ENCODE data around the gene CACNA2D1.
"Not testable (repeated sequence)": the region's sequence is repeated elsewhere in the genome, so short reads cannot be mapped to it uniquely, and the experiment has no call there.

Gene CACNA2D1

GRCh38 chr7:82158327-82158726 is 285.2 kb downstream of the CACNA2D1 start:
- DNase-seq, result no peak

GRCh38 chr7:82156893-82157292 is 286.7 kb downstream of the CACNA2D1 start:
- DNase-seq, result no peak

DNA sequence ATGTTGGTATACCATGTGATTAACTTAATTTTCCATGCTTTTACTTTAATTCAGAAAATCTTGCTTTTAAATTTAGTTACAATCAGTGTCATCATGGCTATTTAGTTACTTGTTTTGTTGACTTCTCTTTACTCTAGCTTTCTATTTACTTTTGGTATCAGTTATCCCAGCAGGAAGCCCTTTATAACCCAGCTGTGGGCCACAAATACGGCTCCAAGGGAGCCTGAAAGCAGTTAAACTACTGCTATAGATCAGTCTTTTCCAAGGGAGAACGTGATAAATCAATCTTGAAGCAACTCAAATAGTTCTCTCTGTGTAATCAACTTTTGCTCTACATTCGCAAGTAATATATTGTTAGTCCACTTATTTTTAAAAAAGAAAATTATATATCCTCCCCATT is 287.4 kb downstream of the CACNA2D1 start:
- no peak for DNase-seq

DNA sequence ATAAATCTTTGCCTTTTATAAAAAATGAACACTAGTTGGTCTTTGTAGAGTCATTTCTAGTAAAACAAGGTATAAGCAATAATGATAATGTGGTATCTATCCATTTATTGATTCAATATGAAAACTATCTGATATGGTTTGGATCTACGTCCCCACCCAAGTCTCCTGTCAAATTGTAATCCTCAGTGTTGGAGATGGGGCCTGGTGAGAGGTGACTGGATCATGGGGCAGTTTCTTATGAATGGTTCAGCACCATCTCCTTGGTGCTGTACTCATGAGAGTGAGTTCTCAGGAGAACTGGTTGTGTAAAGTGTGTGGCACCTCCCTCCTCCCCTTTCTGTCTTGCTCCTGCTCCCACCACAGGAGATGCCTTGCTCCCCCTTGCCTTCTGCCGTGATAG is 288.8 kb downstream of the CACNA2D1 start:
- no peak for DNase-seq

- no peak for DNase-seq
These were observed 289.8 kb downstream of the CACNA2D1 start for GRCh38 chr7:82153776-82154175.

- DNase-seq, result no peak
These were observed 290.7 kb downstream of the CACNA2D1 start for GRCh38 chr7:82152858-82153257.

GRCh38 chr7:82146491-82146890 is 297.1 kb downstream of the CACNA2D1 start:
- DNase-seq, result no peak

GRCh38 chr7:82142263-82142864 is 301.2 kb downstream of the CACNA2D1 start:
- DNase-seq, result no peak

- no peak for DNase-seq
These were observed 302.1 kb downstream of the CACNA2D1 start for GRCh38 chr7:82141427-82141826.

- not testable (repeated sequence) for DNase-seq
These were observed 303.0 kb downstream of the CACNA2D1 start for GRCh38 chr7:82140608-82141007.

DNA sequence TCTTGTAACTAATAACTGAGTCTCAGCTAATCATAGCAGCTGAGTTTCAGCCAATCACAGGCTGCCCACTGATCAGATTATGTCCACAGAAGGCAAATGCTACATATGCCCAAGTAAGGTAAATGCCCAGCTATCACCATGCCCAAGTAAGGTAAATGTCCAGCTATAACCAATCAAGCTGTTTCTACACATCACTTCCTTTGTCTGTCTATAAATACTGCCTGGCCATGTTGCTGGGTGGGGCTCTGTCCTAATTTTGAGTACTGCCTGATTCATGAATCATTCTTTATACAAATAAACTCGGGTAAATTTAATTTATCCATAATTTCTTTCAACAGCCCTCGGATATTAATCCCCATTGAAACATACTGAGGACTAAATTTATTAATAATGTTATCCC is 312.4 kb downstream of the CACNA2D1 start:
- DNase-seq, result no peak

DNA sequence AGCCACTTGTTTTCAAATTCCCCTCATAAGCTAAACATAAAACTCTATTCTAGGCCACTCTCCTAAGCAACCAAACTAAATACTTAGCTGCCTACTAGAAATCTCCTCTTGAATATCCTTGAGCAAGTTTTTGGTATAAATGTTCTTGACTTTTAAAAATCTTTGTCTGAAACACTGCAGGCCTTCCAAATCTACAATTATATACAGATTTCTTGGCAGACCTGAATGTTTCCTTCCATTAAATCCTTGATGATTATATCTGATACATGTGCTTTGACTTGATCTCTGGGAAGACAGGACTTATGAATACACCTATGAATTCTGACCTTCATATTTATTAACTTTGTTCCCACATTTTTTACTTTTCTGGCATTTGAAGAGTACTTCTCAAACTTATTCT is 314.5 kb downstream of the CACNA2D1 start:
- no peak for DNase-seq

GRCh38 chr7:82128546-82128945 is 315.0 kb downstream of the CACNA2D1 start:
- DNase-seq, result no peak

GRCh38 chr7:82126576-82126975 is 317.0 kb downstream of the CACNA2D1 start:
- no peak for DNase-seq

DNA sequence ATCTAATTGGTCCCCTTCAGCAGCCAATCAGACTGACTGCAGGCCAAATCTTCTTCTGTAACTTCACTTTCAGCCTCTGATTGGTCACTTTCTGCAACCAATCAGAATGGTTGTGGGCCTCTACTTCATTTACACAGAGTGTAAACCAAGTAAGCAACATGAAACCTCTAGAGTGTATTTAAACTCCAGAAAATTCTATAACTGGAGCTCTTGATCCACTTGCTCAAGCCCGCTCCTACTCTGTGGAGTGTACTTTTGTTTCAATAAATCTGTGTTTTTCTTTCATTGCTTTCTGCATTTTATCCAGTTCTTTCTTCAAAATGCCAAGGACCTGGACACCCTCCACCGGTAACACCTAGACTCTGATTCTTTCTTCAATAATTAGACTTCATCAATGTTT is 319.1 kb downstream of the CACNA2D1 start:
- no peak for DNase-seq

GRCh38 chr7:82122275-82122674 is 321.3 kb downstream of the CACNA2D1 start:
- no peak for DNase-seq

- DNase-seq, result no peak
These were observed 329.3 kb downstream of the CACNA2D1 start for GRCh38 chr7:82114237-82114636.

- no peak for DNase-seq
These were observed 333.3 kb downstream of the CACNA2D1 start for GRCh38 chr7:82110146-82110840.

DNA sequence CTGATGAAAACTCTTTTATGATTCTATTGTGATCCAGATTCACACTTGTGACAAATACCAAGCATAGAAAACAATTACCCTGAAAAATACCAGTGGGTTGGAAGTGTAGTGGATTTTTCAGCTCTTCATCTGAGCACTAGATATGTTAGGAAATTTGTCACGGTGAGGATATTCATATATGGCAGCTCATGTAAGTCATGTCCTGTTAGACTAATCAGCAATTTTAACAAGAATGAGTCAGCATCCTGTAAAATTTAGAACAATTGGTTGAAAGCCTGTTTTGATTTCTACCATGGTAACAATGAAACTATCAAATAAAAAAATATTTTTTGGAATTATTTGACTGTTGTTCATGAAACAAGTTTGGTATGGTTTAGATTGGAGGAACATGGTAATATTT is 334.3 kb downstream of the CACNA2D1 start:
- DNase-seq, result no peak

DNA sequence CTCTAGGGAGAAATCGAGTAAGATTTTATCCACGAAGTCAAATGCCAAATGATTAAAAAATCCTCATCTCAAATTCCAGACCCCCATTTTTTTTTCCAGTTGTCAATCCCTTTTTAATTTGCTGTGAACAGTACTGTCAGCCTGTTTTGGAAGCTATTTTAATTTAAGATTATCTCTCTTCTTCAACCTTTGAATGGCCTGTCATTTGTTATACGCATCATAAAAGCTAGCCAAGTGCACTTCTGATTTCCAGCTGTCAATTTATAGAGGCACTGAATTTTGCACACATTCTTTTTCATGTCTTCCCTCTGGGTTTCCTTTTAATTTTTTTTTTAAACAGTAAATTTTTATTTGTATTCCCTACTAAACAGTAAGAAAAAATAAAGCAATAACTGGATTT is 337.4 kb downstream of the CACNA2D1 start:
- DNase-seq, result no peak

- DNase-seq, result no peak
These were observed 338.1 kb downstream of the CACNA2D1 start for GRCh38 chr7:82105463-82105862.

- no peak for DNase-seq
These were observed 345.2 kb downstream of the CACNA2D1 start for GRCh38 chr7:82098414-82098813.

DNA sequence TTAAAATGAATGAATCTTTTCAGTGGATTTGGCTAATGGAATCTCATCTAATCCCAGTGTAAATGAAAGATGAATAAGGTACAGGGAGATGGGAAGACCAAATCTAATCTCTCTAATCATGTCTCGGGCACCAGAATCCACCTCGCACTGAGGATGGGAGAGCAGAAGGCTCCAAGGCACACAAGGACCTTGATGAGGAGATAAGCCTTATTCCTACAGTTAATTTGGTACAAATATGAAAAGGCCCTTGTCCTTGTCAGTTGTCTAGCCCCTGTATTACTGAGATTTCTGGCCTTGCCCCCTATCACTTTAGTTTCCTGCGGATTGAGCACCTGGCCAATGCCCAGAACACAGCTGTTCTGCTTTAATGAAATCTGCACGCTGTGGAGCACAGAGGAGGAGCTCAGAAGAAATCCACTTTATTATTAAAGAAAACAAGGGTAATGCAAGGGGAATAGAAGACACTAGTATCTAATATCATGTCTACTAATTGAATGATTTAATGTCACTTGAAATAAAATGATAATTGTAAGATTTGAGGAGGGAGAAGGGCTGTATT is 352.4 kb downstream of the CACNA2D1 start:
- no peak for DNase-seq

DNA sequence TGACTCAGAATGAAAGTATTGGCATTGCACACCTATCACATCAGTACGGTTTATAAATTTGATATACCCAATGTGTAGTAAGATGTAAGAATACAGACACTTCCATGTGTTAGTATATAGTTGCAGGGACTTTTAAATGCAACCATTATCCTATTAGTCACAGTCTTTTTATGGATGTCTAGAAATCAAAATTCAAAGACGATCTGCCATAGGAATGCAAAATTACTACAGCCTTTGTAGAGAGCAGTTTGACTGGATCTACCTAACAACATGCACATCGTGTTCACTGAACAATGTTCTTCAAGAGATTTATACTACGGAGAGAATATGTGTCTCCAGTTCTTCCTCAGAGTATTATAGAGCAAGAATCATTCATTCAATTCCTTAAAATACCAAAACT is 356.5 kb downstream of the CACNA2D1 start:
- DNase-seq, result no peak

- DNase-seq, result no peak
These were observed 358.5 kb downstream of the CACNA2D1 start for GRCh38 chr7:82085116-82085515.
